GM23338 (cell line): Measurements from ENCODE around the gene FAM20A. TPM values are rescaled to one million over a fixed set of nuclear protein-coding genes. Genes with fewer than 3 reads are reported as not detected.

ENCODE experiments used
- CREB1 ChIP-seq: fragments of 250-450 bp; sonication (Bioruptor Pico); IDR thresholded peaks from 2 replicates; pipeline ENCODE4 v1.5.0; 2020; ENCODE audit warnings: low read depth, mild to moderate bottlenecking, moderate library complexity
- ETS1 ChIP-seq: IDR thresholded peaks from 2 replicates; pipeline ENCODE4 v1.6.1; 2016; ENCODE audit warnings: antibody characterized with exemption
- NANOG ChIP-seq: IDR thresholded peaks from 2 replicates; pipeline ENCODE4 v1.6.1; 2016; ENCODE audit warnings: antibody characterized with exemption, borderline replicate concordance
- STAT1 ChIP-seq: IDR thresholded peaks from one replicate; pipeline ENCODE4 v1.6.1; 2016; ENCODE audit warnings: antibody characterized with exemption; ENCODE audit not compliant: unreplicated experiment
- ZNF331 ChIP-seq: fragments of 250-450 bp; sonication (Bioruptor Pico); IDR thresholded peaks from 2 replicates; pipeline ENCODE4 v1.5.0; 2020; ENCODE audit warnings: low read depth, mild to moderate bottlenecking, moderate library complexity
- polyA plus RNA-seq: library from polyadenylated mRNA; unstranded; fragments of >200 nt; fragmentation: Nextera tagmentation; extraction: Ambion mirVana; gene quantifications from 2 replicates; pipeline ENCODE4 v1.2.1, GENCODE V29; 2016
- total RNA-seq: library from RNA; depleted of rRNA; stranded (reverse); fragments of >200 nt; shearing (Covaris generic); gene quantifications from 2 replicates; pipeline ENCODE4 v1.2.3, GENCODE V29; 2014
- TF ChIP-seq, protein P1 (sequence below): fragments of 250-450 bp; sonication (Bioruptor Pico); IDR thresholded peaks from 2 replicates; pipeline ENCODE4 v1.5.0; 2020; ENCODE audit warnings: mild to moderate bottlenecking, moderate library complexity
- TF ChIP-seq, protein P2 (sequence below): IDR thresholded peaks from one replicate; pipeline ENCODE4 v1.6.1; 2018; ENCODE audit warnings: antibody characterized with exemption; ENCODE audit not compliant: unreplicated experiment

The FAM20A gene
- total and polyA plus RNA-seq, 2 experiments from 2014 or later: 1.3 to 1.6 TPM

DNA sequence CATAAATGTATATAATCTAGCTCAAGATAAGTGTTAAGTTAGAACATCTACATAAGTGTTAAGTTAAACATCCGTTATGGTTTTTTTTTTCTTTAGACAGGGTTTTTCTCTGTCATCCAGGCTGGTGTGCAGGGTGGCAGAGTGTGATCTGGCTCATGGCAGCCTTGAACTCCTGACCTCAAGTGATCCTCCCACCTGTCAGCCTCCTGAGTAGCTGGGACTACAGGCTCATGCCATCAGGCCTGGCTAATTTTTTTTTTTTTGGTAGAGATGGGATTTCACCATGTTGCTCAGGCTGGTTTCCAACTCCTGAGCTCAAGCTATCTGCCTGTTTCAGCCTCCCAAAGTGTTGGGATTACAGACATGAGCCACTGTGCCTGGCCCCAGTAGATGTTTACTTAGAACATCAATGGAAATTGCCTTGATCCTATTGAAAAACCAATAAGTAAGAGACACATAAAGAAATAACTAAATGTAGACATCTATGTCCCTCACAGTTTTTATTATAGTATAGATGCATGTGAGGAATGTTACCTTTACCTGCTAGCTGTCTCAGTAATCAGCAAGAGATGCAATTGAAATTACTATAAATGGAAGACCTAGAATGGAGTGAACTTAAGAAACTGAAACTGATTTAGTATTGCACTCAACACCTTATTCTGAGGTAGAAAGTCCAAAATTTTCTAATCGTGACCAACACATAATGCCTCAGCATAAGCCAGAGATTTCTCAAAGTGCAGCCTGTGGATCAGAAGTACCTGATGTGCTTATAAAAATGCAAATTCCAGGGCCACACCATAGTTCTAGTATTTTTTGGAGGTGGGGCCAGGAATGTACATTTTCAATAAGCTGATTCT is 5.5 kb upstream of the FAM20A start (continued):
- TF ChIP-seq, protein P1, sequence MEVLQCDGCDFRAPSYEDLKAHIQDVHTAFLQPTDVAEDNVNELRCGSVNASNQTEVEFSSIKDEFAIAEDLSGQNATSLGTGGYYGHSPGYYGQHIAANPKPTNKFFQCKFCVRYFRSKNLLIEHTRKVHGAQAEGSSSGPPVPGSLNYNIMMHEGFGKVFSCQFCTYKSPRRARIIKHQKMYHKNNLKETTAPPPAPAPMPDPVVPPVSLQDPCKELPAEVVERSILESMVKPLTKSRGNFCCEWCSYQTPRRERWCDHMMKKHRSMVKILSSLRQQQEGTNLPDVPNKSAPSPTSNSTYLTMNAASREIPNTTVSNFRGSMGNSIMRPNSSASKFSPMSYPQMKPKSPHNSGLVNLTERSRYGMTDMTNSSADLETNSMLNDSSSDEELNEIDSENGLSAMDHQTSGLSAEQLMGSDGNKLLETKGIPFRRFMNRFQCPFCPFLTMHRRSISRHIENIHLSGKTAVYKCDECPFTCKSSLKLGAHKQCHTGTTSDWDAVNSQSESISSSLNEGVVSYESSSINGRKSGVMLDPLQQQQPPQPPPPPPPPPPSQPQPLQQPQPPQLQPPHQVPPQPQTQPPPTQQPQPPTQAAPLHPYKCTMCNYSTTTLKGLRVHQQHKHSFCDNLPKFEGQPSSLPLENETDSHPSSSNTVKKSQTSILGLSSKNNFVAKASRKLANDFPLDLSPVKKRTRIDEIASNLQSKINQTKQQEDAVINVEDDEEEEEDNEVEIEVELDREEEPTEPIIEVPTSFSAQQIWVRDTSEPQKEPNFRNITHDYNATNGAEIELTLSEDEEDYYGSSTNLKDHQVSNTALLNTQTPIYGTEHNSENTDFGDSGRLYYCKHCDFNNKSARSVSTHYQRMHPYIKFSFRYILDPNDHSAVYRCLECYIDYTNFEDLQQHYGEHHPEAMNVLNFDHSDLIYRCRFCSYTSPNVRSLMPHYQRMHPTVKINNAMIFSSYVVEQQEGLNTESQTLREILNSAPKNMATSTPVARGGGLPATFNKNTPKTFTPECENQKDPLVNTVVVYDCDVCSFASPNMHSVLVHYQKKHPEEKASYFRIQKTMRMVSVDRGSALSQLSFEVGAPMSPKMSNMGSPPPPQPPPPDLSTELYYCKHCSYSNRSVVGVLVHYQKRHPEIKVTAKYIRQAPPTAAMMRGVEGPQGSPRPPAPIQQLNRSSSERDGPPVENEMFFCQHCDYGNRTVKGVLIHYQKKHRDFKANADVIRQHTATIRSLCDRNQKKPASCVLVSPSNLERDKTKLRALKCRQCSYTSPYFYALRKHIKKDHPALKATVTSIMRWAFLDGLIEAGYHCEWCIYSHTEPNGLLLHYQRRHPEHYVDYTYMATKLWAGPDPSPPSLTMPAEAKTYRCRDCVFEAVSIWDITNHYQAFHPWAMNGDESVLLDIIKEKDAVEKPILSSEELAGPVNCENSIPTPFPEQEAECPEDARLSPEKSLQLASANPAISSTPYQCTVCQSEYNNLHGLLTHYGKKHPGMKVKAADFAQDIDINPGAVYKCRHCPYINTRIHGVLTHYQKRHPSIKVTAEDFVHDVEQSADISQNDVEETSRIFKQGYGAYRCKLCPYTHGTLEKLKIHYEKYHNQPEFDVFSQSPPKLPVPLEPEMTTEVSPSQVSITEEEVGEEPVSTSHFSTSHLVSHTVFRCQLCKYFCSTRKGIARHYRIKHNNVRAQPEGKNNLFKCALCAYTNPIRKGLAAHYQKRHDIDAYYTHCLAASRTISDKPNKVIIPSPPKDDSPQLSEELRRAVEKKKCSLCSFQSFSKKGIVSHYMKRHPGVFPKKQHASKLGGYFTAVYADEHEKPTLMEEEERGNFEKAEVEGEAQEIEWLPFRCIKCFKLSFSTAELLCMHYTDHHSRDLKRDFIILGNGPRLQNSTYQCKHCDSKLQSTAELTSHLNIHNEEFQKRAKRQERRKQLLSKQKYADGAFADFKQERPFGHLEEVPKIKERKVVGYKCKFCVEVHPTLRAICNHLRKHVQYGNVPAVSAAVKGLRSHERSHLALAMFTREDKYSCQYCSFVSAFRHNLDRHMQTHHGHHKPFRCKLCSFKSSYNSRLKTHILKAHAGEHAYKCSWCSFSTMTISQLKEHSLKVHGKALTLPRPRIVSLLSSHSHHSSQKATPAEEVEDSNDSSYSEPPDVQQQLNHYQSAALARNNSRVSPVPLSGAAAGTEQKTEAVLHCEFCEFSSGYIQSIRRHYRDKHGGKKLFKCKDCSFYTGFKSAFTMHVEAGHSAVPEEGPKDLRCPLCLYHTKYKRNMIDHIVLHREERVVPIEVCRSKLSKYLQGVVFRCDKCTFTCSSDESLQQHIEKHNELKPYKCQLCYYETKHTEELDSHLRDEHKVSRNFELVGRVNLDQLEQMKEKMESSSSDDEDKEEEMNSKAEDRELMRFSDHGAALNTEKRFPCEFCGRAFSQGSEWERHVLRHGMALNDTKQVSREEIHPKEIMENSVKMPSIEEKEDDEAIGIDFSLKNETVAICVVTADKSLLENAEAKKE (CRISPR knock-in tag): no peak
- TF ChIP-seq, protein P2, sequence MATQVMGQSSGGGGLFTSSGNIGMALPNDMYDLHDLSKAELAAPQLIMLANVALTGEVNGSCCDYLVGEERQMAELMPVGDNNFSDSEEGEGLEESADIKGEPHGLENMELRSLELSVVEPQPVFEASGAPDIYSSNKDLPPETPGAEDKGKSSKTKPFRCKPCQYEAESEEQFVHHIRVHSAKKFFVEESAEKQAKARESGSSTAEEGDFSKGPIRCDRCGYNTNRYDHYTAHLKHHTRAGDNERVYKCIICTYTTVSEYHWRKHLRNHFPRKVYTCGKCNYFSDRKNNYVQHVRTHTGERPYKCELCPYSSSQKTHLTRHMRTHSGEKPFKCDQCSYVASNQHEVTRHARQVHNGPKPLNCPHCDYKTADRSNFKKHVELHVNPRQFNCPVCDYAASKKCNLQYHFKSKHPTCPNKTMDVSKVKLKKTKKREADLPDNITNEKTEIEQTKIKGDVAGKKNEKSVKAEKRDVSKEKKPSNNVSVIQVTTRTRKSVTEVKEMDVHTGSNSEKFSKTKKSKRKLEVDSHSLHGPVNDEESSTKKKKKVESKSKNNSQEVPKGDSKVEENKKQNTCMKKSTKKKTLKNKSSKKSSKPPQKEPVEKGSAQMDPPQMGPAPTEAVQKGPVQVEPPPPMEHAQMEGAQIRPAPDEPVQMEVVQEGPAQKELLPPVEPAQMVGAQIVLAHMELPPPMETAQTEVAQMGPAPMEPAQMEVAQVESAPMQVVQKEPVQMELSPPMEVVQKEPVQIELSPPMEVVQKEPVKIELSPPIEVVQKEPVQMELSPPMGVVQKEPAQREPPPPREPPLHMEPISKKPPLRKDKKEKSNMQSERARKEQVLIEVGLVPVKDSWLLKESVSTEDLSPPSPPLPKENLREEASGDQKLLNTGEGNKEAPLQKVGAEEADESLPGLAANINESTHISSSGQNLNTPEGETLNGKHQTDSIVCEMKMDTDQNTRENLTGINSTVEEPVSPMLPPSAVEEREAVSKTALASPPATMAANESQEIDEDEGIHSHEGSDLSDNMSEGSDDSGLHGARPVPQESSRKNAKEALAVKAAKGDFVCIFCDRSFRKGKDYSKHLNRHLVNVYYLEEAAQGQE: no peak
- TF ChIP-seq ETS1 (no peak), ZNF331 (CRISPR knock-in tag) (no peak), STAT1 (no peak), CREB1 (CRISPR knock-in tag) (no peak), NANOG (no peak)
